ENCODE measurements around the gene TMEM92.

The TMEM92 gene

DNA sequence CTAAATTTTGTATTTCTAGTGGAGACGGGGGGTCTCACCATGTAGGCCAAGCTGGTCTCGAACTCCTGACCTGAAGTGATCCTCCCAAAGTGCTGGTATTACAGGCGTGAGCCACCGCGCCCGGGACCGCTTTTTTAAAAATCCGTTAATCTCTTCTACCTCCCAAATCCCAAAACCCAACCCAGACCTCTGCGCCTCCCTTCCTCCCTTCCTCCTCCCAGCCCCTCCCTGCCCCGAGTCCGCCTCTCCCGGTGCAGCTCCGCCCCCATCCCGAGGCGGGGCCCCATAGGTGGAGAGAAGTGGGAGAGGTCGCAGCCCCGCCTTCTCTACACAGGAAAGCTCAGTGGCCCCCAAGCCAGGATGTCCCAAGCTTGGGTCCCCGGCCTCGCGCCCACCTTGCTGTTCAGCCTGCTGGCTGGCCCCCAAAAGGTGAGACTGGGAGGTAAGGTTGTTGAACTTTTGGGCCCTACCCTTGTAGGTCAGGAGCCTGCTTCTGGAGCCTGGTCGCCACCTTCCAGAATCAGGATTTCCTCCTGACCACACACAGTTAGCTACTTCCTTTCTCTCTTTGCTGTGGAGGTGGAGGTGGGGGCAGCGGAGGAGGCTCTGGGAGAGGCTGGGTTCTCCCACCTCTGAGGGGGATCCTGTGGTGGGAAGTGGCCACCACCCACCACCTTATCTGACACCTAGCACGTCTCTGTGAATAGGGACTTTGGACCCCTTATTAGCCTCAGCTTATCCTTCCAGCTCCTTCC is at the start of gene TMEM92:
Gene TMEM92, plus strand, starts transcription at position 325 of the 755 bp plus-strand sequence. Its CDS starts 36 bp downstream, at position 361.
- DNase-seq, result no peak

DNA sequence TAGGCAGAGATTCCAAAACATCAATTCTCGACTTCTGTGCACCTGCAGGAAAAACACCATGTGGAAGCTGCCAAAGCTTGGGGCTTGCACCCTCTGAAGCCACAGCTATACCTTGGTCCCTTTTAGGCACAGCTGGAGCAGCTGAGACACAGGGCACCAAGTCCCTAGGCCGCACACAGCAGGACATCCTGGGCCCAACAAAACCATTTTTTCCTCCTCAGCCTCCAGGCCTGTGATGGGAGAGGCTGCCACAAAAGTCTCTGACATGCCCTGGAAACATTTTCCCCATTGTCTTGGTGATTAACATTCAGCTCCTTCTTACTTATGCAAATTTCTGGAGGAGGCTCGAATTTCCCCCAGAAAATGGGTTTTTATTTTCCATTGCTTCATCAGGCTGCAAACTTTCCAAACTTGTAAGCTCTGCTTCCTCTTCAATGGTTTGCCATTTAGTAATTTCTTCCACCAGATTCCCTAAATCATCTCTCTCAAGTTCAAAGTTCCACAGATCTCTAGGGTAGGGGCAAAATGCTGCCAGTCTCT is 48.5 kb upstream of the TMEM92 start:
- no peak for DNase-seq

DNA sequence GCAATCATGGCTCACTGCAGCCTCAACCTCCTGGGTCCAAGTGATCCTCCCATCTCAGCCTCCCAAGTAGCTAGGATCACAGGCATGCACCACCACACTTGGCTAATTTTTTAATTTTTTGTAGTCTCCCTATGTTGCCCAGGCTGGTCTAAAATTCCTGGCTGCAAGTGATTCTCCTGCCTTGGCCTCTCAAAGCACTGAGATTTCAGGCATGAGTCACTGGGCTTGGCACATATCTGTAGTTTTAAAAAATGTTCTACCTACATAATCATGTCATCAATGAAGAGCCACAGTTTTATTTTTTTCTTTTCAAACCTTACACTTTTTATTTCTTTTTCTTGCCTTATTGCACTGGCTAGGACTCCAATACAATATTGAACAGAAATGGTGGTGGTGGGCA is 39.7 kb upstream of the TMEM92 start:
- no peak for DNase-seq

DNA sequence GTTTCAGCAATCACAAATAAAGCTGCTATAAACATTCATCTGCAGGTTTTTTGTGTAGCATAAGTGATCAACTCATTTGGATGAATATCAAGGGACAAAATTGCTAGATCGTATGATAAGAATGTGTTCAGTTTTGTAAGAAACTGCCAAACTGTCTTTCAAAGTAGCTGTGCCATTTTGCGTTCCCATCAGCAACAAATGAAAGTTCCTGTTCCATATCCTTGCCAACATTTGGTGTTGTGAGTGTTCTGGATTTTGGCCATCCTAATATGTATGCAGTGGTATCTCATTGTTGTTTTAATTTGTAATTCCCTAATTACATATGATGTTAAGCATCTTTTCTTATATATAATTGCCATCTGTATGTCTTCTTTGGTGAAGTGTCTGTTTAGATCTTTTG is 36.4 kb upstream of the TMEM92 start:
- no peak for DNase-seq

DNA sequence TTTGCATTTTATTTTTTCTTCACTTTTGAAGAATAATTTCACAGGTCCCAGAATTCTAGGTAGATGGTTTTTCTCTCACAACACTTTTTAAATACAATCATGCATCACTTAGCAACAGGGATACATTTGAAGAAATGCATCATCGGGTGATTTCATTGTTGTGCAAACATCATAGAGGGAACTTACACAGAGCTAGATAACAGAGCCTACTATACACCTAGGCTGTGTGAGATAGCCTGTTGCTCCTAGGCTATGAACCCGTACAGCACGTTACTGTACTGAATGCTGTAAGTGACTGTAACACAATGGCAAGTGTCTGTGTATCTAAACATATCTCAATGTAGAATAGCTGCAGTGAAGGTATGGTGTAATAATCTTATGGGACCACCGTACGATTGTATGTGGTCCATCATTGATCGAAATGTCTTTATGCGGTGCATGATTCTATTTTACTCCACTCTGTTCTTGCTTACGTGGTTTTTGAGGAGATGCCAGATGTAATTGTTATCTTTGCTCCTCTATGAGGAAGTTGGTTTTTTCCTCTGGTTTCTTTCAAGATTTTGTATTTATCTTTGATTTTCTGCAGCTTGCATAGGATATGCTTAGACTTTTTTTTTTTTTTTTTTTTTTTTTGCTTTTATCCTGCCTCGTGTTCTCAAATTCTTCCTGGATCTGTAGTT is 35.5 kb upstream of the TMEM92 start:
- no peak for DNase-seq

DNA sequence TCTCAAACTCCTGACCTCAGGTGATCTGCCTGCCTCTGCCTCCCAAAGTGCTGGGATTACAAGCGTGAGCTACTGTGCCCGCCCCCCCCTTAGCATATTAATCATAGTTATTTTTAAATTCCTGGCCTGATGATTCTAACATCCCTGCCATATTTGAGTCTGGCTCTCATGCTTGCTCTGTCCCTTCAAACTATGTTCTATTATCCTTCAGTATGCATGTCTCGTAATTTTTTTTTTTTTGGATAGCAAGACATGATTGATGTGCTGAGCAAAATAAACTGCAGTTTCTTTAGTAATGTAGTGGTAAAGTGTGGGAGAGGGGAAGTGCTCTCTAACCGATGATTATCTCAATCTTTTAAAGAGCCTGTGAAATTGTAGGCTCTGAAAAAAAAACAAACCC is 34.3 kb upstream of the TMEM92 start:
- no peak for DNase-seq

DNA sequence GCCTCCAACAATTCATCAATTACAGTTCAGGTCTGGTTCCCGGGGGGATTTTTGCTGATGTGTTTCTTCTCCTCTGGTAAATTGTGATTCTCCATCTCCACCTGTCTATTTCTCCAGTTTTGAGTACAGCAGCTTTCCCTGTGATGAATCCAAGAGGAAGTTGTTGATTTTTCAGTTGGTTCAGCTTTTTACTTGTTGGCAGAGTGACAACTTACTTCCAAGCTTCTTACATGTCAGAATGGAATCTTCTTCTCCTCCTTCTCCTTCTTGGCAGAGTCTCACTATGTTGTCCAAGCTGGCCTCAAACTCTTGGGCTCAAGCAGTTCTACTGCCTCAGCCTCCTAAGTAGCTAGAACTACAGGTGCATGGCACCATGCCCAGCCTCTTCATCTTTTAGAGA is 33.4 kb upstream of the TMEM92 start:
- no peak for DNase-seq

DNA sequence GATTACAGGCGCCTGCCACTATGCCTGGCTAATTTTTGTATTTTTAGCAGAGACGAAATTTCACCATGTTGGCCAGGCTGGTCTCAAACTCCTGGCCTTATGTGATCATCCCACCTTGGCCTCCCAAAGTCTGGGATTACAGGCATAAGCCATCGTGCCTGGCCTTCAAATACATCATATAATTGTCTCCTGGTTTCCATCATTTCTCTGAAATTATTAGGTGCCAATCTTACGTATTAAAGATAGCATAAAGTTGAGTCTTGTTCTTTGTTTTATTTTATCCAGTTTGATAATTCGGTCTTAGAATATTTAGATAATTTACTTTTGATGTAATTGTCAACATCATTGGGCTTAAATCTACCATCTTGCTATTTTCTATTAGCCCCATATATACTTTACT is 32.8 kb upstream of the TMEM92 start:
- no peak for DNase-seq

DNA sequence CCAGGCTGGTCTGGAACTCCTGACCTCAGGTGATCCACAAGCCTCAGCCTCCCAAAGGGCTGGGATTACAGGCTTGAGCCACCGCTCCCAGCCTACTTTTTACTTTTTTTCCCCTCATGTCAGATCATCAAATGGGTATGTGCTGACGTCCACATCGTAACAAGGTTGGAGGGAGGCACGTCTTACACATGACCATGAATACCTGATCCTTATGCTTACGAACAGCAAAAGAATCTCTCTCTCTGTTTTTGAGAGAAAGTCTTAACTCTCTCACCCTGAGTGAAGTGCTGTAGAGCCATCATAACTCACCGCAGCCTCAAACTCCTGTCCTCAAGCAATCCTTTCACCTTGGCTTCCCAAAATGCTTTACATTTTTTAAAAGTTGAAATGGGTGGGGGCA is 29.5 kb upstream of the TMEM92 start:
- DNase-seq, result no peak

DNA sequence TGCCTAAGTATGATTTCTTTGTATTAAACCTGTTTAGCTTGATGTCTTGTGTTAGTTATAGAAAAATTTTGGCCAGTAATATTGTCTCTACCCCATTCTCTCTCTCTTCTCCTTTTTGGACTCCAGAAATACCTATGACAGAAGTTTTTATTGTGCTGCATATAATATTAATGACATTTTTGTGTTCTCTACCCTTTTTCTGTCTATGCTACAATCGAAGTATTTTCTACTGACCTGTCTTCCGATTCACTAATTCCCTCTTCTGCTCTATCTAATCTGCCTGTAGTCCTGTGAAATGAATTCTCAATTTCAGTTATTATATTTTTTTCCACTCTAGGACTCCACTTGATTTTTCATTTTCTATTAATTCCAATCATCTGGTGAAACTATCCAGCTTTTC is 26.0 kb upstream of the TMEM92 start:
- DNase-seq, result no peak

DNA sequence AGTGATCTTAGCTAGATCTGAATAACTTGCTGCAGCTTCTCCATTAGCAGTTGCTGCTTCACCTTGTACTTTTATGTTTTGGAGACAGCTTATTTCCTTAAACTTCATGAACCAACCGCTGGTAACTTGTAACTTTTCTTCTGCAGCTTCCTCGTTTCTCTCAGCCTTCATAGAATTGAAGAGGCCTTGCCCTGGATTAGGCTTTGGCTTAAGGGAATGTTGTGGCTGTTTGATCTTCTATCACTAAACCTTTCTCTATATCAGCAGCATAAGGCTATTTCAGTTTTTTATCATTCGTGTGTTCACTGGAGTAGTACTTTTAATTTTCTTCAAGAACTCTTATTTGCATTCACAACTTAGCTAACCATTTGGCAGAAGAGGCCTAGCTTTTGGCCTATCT is 21.5 kb upstream of the TMEM92 start:
- no peak for DNase-seq

DNA sequence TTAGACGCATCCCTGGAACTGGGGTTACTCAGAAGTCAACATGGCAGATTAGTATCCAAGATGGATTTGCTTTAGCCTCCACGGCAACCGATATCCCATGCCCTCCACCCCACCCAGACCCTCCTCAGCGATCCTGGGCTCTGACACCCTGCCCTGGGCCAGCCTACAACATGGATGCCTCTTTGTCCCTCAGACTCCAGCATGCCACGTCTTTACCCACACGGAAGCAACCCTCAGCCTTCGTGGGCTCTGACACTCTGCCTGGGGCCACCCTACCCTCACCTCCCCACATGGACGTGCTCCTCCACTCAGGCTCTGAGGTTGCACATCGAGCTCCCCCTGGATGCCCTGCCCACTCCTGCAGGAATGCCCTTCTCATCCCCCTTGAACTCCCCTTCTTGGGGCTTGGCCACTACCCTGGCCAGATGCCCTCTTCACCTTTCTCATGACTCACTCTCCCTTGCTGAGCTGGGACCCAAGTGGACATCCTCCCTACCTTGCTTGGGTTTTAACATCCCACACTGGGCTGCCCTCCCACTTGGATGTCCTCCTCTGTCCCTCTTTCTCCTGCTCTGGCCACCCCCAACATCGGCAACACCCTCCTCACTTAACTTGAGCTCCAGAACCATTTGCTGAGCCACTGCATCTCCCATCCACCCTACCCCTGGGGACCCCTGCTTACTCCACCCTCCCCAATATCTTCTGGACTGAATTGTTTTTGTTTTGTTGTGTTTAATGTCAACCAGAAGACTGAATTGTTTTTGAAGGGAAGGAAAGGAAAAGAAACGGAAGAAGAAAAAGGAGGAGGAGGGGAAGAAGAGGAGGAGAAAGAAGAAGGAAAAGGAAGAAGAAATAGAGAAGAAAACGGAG is 18.3 kb upstream of the TMEM92 start:
- DNase-seq, result no peak

DNA sequence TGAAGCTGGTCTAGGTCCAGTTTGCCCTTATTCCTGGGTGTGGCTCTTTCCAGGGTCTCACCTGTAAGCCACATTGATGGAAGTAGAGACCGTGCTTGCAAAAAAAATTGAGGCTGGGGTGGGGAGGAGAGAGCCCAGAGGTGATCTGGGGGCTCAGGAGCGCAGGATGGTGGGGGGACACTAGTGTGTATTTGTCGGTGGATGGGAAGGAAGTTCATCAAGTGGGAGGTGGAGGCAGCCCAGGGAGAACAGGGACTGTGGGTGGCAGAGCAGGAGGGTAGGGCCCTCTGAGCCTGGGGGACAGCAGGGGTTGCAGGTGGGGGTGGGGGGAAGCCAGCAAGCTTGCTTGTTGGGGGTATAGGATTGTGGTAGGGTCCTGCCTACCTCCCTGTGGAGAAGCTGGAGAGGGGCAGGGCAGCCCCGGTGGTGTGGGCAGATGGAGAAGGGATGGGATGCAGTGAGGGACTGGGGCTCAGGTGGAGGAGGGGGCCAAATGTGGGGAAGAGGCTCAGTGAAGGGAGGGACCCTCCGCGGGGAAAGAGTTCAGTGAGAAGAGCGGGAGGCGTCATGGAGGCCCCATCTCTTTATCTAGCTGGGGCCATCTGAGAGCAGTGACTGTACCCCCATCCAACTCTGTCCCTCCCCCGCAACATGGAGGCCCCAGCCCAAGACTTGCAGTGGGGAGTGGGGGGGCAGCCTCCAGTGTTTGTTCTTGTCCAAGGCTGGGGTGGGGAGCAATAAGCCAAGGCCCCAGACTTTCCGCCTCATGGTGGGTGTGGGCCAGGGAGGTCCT is 17.2 kb upstream of the TMEM92 start:
- DNase-seq, result no peak

DNA sequence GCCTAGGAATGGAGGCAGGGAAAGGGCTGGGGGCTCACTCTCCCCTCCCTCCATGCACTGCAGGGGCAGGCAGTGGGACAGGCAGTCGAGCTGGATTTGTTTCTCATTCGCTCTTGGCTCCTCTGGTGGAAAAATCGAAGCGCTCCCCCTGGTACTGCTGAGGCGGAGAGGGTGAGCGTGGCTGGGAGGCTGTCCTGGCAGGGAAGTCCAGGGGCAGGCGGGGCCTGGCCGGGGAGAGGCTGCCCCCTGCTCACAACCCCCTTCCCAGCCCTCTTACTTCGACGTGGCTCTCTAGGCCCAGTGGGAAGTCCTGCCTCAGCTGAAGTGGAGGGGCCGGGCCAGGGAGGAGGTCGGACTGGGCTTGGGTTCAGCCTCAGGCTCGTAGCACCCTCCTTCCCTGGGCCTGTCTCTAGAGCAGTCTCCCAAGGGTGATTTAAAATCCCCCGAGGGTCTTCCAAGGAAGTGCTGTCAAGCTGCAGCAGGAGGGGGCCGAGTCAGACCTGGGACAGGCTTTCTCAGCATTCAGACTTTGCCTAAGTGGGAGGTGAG is 16.5 kb upstream of the TMEM92 start:
- DNase-seq, result no peak

DNA sequence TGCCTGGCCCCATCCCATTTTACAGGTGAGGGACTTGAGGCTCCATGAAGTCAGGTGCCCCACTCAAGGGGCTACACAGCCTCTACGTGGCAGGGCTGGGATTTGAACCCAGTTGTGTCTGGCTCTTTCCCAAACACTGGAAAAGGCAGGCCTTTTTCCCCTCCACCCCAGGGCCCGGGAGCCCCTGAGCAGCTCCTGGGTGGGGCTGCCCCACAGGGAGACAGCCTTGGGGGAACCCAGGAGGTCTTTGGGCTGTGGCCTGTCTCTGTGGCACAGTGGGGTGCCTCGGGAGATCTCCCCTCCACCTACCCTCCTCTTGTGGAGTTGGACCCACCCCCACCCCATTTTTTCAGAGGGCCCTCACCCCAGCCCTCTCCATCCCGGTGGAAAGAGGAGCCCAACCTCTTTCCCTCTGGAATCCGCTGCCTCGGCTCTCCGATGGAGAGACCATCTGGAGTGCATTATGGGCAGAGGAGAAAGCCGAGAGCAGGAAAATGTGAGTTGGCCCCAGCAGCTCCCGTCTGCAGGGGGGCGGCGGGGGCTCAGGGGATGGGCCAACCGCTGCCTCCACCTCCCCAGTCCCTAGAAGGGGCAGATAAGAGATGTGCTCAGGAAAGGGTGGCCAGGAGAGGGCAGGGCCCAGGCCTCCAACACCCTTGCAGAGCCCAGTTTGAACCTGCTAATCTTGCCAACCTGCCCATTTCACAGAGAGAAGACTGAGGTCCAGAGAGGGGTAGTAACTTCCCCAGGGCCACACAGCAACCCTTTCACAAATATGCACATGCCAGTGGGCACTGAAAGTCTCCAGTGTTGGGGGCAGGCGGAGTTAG is 15.4 kb upstream of the TMEM92 start:
- no peak for DNase-seq

DNA sequence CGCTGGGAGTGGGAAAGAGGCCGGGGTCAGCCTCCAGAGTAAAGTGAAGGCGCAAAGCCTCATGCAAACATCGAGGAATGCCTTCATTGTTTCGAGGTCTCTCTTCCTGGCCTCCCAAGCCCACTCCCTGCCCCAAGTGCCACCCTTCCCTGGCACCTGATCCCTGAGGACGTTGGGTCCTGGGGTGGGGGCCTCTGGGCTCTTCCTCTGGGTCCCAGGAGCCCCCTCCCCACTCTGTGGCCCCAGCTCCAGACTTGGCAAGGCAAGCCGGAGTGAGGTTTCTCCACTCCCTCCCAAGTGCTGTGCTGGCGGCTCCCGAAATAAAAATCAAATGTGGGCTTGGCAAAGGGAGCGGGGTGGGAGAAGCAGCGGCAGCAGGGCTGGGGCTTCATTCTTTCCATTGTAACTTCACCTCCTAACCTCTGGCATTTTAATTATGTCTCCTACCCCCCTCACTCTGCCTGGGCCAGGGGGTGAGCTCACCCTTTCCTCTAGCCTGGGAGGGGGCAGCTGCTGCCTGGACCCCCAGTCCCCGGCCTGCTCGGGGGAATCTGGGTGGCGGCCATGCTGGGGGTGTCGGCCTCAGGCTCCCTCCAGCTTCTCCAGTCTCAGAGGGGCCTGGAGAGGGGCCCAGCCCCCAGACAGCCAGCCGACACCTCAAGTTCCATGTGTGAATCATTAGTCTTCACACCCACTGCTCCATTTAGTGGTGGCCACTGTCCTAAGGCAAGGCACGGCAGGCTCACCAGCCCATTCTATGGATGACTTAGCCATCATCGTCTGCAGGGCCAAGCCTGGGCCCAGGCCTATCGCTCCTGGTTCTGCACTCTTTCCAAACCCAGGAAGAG is 14.6 kb upstream of the TMEM92 start:
- DNase-seq, result no peak

DNA sequence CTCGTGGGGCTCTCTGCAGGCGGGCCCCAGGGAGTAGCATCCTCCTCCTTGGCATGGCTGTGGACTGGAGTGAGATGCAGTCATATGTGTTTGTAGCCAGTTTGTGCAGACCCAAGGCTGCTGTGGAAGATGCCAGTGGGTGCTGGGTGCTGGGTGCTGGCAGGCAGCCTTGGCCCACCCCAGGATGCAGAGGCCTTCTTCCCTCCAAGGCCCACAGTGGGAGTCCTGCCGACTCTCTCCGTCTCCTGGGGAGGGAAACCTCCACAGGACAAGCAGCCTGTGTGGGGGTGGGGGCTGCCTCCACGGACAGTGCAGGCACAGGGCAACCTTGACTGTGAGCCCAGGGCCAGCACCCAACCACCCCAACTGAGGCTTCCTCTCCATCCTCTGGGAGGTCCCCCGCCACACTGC is 13.8 kb upstream of the TMEM92 start:
- DNase-seq, result no peak

DNA sequence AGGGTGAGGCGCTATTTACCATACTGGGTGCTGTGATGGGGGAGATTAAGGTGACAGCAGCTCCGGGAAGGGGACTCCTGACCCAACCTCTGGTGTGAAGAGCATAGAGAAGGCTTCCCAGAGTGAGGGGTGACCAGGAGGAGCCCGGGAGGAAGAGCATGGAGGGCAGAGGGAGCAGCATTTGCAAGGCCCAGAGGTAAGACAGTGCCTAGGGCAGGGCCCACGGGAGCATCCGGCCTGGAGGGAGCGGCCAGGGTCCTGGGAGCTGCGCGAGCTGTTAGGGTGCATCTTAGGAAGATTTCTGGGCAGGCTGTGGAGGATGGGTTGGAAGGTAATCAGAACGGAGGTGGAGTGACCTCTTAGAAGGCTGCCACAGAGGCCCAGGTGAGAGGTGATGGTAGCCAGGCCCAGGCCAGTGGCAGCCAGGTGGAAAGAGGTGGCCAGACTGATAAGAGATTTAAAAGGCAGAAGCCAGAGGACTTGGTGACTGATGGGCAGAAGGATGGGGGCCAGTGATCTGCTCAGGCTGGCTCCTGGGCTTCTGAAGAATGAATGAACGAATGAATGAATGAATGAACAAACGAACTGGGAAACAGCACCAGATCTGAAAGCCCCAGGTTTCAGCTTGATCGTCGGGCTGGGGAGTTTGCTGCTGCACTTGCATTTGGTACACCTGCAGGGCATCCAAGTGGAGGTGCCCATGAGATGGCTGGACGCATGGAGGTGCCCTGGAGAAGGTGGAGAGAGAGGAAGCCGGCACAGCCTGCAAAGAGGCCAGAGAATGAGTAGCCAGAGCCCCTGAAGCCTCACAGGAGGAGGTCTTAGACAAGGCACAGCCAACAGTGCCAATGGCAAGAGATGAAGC is 13.0 kb upstream of the TMEM92 start:
- DNase-seq, result no peak
